Mesothelial cell of epicardium (in vitro differentiated cells): ENCODE data around the gene ATP6AP2. TPM values are rescaled to one million over a fixed set of nuclear protein-coding genes. Genes with fewer than 3 reads are reported as not detected.
"Not testable (repeated sequence)": the region's sequence is repeated elsewhere in the genome, so short reads cannot be mapped to it uniquely, and the experiment has no call there.

Experiments
- DNase-seq, 2 experiments: peaks; one replicate each; pipeline ENCODE4 v3.0.0; 2021; ENCODE audit warnings: low spot score in 2 of 2; ENCODE audit not compliant: unreplicated experiment in 2 of 2
- H3K27ac Mint-ChIP-seq: 2 replicates; pipeline ENCODE4 v1.8.0; 2021; ENCODE audit warnings: mixed read lengths
- H3K27me3 Mint-ChIP-seq: 2 replicates; pipeline ENCODE4 v1.8.0; 2021; ENCODE audit warnings: low read depth, mixed read lengths
- H3K36me3 Mint-ChIP-seq: 2 replicates; pipeline ENCODE4 v1.8.0; 2021; ENCODE audit warnings: mixed read lengths
- H3K4me1 Mint-ChIP-seq: 2 replicates; pipeline ENCODE4 v1.8.0; 2021; ENCODE audit warnings: mixed read lengths
- H3K4me3 Mint-ChIP-seq: 2 replicates; pipeline ENCODE4 v1.8.0; 2021; ENCODE audit warnings: mild to moderate bottlenecking, moderate library complexity, mixed read lengths
- H3K9me3 Mint-ChIP-seq: 2 replicates; pipeline ENCODE4 v1.8.0; 2021; ENCODE audit warnings: mixed read lengths
- CTCF ChIP-seq: fragments of 200-600 bp; sonication (generic); IDR thresholded peaks from one replicate; pipeline ENCODE4 v1.5.0; 2021; ENCODE audit warnings: antibody characterized with exemption; ENCODE audit not compliant: unreplicated experiment
- total RNA-seq: library from RNA; stranded (reverse); gene quantifications from 3 replicates; pipeline ENCODE4 v1.2.1, GENCODE V29; 2021

ATP6AP2 gene
- total RNA-seq, 1 donor from 2014 or later, result 85.6 TPM

- no peaks in the 10 kb centered on the region for H3K36me3 Mint-ChIP-seq
- H3K9me3 Mint-ChIP-seq, result peaks cover 8% of the 10 kb centered on the region
- H3K27me3 Mint-ChIP-seq, result no peaks in the 10 kb centered on the region
- DNase-seq, result no peak
- no peak overlapping the region for H3K27ac Mint-ChIP-seq
- no peak for TF ChIP-seq CTCF
- H3K4me1 Mint-ChIP-seq, result peaks cover 6% of the 10 kb centered on the region
- H3K4me3 Mint-ChIP-seq, result no peak overlapping the region
Observed at GRCh38 chrX:40571600-40571999, 9.2 kb upstream of the ATP6AP2 start.

- peaks cover 6% of the 10 kb centered on the region for H3K4me1 Mint-ChIP-seq
- no peak for TF ChIP-seq CTCF
- H3K36me3 Mint-ChIP-seq, result no peaks in the 10 kb centered on the region
- H3K27ac Mint-ChIP-seq, result no peak overlapping the region
- peaks cover 8% of the 10 kb centered on the region for H3K9me3 Mint-ChIP-seq
- no peaks in the 10 kb centered on the region for H3K27me3 Mint-ChIP-seq
- no peak for DNase-seq
- H3K4me3 Mint-ChIP-seq, result no peak overlapping the region
Observed at GRCh38 chrX:40573763-40574162, 7.0 kb upstream of the ATP6AP2 start.

- H3K36me3 Mint-ChIP-seq, H3K9me3 Mint-ChIP-seq, H3K27me3 Mint-ChIP-seq, H3K4me1 Mint-ChIP-seq, H3K4me3 Mint-ChIP-seq, DNase-seq, H3K27ac Mint-ChIP-seq: not testable (repeated sequence)
Observed at GRCh38 chrX:40575411-40575810, 5.4 kb upstream of the ATP6AP2 start.

GRCh38 chrX:40576291-40576690 is 4.5 kb upstream of the ATP6AP2 start:
- Mint-ChIP-seq H3K4me3 (no peak overlapping the region), H3K9me3 (peaks cover 4% of the 10 kb centered on the region)

GRCh38 chrX:40578039-40578695 is 2.6 kb upstream of the ATP6AP2 start:
- no peak for DNase-seq
- no peak overlapping the region for H3K4me3 Mint-ChIP-seq
- no peak for TF ChIP-seq CTCF

More at GRCh38 chrX:40576291-40576690, 4.5 kb upstream of the ATP6AP2 start:
- DNase-seq, result no peak
- no peak overlapping the region for H3K27ac Mint-ChIP-seq
- no peaks in the 10 kb centered on the region for H3K4me1 Mint-ChIP-seq
- no peaks in the 10 kb centered on the region for H3K36me3 Mint-ChIP-seq
- no peak for TF ChIP-seq CTCF
- H3K27me3 Mint-ChIP-seq, result no peaks in the 10 kb centered on the region

GRCh38 chrX:40579141-40579540 is 1.6 kb upstream of the ATP6AP2 start:
- no peak for TF ChIP-seq CTCF
- peaks cover 19% of the 10 kb centered on the region for H3K9me3 Mint-ChIP-seq
- peaks cover 9% of the 10 kb centered on the region for H3K4me1 Mint-ChIP-seq
- H3K36me3 Mint-ChIP-seq, result no peaks in the 10 kb centered on the region
- no peak overlapping the region for H3K27ac Mint-ChIP-seq
- no peak for DNase-seq
- H3K27me3 Mint-ChIP-seq, result no peaks in the 10 kb centered on the region
- H3K4me3 Mint-ChIP-seq, result no peak overlapping the region

More at GRCh38 chrX:40578039-40578695, 2.6 kb upstream of the ATP6AP2 start:
- H3K4me1 Mint-ChIP-seq, result peaks cover 9% of the 10 kb centered on the region
- H3K36me3 Mint-ChIP-seq, result no peaks in the 10 kb centered on the region
- no peak overlapping the region for H3K27ac Mint-ChIP-seq
- no peaks in the 10 kb centered on the region for H3K27me3 Mint-ChIP-seq
- H3K9me3 Mint-ChIP-seq, result peaks cover 13% of the 10 kb centered on the region
